GM21390 (cell line): ENCODE measurements around the gene PHACTR3.

Experiments used
- ATAC-seq: cut with Tn5 transposase; IDR thresholded peaks from one replicate; pipeline ENCODE4 v1.9.1; 2021; ENCODE audit not compliant: unreplicated experiment

Gene PHACTR3

DNA sequence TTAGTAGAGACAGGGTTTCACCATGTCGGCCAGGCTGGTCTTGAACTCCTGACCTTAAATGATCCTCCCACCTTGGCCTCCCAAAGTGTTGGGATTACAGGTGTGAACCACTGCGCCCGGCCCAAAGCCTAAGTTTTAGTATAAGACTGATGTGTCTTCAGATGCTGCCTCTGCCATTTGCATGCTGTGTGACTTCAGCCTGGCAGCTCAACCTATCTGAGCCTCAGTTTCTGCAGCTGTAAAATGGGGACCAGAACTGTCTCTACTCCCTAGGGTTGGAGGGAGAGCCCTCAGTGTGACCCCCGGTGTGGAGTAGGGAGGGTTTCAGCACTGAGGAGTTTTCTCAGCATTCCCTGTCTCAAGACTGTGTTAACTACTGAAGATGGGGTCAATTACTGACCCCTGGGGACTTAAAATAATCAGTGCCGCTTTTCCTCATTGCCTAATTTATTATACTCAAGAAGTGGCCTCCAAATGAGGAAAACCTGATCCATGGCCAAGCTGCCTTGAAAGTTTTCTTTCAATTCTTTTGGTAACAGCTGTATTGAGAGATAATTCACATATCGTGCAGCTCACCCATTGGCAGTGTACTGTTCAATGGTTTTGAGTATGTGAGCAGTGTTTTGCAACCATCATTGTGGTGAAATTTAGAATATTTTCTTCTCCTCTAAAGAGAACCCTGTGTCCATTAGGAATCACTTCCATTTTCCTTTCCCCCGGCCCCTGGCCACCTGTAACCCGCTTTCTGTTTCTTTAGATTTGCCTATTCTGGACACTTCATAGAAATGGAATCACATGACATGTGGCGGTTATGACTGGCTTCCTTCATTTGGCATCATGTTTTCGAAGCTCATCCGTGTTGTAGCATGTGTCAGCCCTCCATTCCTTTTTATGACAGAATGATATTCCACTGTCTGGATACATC is 64.8 kb downstream of the PHACTR3 start:
- ATAC-seq = no peak

DNA sequence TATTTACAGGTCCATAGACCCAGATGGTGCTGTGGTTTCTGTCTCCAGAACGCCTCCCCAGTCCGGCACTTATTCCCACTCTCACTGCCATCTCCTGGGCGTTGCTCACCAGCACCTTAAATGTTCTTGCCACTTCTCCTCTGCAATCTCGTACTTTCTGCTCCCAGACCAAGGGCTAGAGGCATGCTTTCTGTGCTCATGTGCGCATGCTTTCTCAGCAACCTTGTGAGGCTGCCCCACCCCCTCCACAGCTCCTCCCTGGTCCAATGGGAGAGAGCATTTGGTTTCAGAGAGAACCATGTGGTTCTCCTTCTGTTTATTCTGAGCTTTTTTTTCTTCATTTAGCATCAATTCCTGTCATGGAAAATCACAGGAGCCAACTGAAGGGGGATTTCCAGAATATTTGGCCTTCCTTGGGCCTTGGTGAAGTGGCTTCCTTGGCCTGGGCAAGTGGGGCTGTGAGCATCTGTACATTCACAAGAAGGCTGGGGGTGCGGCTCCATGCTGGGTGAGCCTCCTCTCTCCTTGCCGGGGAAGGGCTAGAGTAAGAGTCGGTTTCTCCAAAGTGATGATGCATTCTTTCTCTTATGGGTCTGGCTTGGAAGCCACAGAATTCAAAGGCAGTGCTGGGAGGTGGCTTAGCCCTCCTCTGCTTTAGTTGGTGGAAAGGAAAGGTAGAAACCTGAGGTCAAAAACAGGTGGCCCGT is 66.6 kb downstream of the PHACTR3 start:
- ATAC-seq = no peak

DNA sequence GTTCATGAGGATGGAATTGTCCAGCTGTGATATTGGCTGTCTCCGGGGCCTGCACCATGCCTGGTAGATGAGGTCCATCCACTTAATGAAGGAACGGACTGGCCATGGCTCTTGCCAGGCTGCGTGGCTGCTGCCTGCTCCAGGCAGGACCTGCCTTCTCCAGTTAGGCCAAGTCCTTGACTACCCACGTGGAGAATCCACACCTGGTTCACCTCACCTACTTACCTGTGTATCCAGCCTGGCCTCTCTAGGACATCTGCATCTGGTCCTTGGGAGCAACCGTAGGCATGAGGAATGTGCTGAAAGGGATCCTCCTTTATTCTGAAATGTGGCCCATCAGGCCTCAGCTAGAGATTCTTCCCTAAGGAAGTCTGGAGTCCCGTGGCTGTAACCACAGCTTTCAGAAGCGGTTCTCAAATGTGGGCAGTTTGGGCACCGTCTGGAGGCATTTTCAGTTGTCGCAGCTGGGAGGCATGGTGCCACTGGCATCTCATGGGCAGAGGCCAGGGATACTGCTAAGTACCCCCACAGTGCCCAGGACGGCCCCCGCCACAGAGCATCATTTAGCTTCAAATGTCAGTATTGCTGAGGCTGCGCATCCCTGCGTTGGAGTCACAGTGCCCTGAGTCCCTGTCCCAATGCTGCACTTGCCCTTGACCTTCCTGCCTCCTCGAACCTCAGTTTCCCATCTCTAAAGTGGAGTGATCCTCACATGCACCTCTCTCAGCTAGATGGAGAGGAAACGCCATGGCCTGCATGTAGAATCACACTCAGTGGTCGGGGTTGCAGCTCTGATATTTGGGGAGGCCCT is 67.5 kb downstream of the PHACTR3 start:
- ATAC-seq = no peak

DNA sequence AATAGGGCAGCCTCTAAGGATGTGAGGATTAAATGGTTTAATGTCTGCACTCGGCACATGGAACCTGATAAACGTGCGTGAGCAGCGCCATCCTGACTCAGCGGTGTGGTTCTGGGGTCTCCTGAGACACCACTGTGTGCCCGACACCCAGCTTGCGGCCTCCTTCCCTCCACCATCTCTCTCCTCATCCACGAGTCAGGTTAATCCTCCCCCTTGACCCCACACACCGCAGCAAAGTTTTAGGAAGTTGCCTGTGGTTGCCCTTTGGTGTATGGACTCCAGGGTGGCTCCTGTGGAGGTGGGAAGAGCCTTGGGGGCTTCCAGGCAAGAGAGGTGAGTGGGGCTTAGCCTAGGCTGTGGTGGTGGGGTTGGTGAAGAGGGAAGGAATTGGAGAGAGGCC is 68.2 kb downstream of the PHACTR3 start:
- no peak for ATAC-seq

DNA sequence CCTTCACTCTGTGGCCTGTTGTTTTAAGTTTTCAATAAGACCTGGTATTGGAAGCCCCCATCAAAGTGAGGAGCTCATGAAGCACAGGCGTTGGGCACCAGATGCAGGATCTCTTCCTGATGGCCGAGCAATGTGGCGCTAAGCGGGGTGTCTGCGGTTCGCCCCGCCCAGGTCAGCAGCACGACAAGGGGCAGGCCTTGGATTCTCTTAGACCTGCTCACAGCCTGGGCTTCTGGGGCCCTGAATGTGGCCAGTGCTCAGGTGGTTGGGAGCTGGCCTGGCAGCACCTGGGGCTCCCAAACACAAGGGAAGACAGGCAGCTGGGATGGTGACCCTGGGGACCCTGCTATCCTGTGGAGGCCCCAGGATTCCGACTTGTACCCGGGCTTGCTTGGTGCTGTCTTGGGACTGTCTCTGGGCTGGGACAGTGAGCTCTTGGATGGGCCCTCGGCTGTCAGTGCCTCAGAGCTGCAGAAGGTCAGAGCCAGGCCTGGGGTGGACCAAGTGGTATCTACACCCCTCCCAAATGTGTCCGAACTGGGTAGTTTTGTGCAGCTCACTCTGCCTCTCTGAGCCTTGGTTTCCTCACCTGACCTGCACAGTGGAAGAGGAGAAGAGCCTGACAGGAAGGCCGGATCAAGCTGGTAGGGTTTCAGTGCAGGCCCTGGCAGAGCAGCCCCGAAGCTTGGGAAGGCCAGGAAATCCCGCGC is 69.1 kb downstream of the PHACTR3 start:
- ATAC-seq = no peak

DNA sequence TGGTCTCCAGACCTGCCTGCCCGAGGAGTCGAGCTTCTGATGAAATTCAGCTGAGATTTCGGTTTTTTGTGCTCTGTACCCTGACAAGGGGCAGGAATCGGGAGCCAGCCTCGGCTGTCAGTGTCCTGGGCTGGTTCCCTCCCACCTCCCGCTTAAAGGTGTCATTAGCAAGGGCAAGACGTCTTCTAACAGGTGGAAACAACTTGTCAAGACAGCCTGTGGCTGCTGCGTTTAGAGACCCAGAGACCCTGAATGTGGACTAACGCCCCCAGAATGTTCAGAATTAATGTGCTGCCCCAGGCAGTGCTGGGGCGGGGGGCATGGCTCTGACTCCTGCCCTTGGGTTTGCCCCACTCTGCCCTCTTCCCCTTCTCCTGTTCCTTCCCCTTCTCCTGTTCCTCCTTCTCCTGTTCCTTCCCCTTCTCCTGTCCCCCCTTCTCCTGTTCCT is 69.7 kb downstream of the PHACTR3 start:
- no peak for ATAC-seq

DNA sequence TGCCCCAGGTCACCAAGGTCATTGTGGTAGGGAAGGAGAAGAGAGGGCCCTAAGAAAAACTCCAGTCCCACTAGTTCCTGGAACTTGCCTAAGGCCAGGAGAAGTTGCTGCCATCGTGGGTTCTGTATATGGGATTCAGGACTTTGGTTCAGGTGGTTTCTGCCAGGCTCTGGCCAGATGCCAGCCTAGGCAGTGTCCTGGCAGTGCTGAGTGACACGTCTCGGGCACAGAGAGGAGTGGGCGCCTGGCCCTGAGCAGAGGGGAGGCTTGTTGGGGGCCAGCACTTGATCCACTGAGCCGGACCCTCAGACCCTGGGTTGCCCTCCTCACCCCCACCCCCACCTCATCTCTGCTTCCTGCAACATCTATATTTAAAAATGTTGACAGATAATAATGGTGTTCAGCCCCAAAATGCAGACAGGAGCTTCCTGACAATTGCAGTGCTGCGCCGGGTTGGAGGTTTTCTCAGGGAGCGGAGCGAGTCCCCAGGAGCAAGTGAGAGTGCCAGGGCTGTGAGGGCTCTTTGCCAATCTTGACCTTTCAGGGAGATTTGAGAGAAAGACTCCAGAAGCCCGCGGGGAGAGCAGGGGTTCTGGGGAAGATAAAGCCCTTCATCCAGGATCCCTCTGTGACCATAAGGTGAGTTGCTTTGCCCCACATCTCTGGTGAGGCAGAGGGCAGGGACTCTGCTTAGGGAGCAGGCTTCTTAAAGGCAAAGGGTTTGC is 71.9 kb downstream of the PHACTR3 start:
- no peak for ATAC-seq

DNA sequence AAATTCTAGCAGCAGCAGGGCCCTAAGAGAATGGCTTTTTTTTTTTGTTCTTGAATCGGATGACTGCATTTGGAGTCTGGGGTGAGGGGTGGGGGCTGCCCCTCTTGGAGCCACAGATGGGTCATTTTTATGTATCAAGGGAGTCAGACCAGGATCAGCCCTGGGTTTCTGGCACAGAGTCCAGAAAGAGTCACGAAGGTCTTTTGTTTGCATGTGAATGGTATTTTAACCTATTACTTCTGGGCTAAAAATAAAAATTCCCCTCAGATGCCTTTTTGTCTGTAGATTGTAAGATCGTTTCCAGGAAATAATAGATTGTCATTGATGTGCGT is 72.5 kb downstream of the PHACTR3 start:
- ATAC-seq = no peak

DNA sequence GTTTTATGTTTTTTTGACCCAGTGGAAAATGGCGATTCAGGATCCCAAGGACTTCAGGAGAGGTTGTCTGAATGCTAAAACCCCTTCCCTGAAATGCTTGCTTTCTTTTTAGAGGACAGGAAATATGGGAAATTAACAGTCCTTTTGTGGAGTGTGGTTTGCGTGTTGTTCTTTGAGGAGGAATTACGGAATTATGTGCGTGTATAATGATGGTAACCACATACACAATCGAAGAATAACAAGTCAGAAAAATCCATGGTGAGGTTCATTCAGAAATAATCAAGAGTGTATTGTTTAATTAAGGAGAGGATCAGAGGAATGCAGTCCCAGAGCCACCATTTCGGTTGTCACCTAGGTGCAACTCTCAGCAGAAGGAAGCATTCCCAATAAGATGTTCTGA is 73.2 kb downstream of the PHACTR3 start:
- no peak for ATAC-seq

DNA sequence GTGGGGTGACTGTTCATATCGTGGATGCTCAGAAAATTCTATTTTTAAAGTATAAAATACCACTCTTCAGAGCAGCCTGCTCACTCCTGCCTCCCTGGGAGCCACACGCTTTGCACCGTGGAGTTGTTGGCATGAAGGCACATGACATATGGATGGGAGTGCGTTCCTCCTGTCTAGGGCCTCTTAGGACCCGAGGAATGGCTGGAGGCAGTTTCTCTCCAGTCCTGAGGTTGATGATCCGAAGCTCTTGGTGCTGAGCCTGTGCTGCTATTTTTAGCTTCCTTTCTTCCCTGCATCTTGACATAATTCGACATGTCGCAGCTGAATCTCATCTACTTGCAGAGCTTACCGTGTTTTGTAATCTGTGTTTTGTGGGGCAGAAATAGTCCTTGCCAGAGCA is 73.9 kb downstream of the PHACTR3 start:
- no peak for ATAC-seq

DNA sequence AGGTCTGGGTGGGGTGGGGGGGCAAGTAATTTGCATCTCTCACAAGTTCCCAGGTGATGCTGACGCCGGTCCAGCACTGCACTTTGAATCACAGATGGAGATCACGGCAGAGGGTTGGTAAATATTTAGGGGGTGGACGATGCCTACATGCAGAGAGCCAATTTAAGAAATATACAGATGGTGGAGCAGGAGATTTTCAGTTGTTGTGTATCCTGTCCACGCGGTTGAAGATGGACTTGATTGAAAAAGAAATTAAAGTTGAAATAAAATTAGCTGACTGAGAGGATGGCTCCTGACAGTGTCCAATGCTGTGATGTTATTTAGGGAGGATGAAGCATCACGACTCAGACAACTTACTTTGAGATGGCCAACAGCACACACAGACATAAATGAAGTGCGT is 74.6 kb downstream of the PHACTR3 start:
- no peak for ATAC-seq

DNA sequence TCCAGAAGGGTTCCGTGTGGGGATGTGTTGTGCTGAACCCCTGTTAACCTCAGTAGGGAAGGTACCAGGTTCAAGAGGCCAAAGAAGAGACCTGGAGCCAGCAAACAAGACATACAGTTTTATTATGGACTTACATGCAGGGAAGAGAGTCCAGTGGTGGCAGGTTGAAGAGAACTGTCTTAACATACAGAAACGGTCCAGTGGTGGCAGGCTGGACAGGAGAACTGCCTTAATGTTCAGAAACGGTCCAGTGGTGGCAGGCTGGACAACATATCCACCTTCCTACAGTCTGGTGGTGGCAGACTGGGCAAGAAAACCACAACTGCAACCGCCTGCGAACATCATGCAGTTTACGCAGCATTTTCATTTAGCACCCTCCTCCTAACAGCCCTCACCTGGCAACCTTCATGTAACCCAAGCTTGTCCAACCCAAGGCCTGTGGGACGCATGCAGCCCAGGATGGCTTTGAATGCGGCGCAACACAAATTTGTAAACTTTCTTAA is 75.9 kb downstream of the PHACTR3 start:
- no peak for ATAC-seq

DNA sequence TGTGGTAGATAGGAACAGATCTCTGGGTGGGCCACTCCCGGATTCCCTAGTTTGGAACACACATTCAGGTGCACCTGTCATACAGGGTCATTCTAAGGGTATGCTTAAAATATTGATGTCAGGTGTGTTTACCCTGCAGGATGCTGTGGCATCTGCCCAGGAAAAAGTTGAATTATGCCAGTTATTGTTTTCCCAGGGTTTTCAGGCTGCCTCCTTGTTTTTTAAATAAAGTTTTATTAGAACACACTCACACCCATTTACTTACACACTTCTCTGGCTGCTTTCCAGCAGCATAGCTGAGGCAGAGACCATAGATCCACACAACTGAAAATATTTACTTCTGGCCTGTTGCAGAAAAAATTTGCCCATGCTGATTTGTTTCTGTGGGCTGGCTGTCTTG is 76.5 kb downstream of the PHACTR3 start:
- ATAC-seq = no peak

DNA sequence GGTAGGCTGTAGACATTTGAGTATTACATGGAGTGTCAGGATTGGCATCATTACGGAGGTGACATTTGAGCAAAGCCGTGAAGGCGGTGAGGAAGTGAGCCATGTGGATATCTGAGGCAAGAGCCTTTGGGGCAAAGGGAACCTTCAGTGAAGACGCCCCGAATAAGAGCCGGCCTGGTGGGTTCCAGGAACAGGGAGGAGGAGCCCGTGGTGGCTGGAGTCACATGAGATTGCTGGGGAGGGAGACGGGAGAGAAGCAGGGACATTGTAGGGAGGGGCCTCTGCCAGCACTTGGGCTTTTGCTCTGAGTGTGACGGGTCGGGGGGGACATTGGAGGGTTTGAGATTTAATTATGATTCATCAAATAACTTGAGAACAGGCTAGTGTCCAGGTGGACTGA is 78.3 kb downstream of the PHACTR3 start:
- no peak for ATAC-seq

DNA sequence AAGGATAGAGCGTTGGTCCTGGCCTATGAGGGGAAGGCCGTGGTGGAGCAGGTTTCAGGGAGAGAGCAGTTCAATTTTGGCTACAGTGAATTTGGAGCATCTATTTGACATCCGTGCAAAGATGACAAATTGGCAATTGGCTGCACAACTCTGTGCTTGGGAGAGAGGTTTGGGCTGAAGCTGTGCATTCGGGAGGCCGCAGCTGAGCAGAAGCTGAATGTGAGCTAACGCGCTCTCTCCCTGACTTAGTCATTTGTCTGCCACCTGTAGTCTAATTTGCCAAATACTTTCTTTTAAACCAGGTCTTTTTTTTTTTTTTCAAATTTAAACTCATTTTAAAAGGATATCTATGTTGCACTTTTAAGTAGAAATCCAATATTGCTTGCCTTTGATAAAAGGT is 78.8 kb downstream of the PHACTR3 start:
- no peak for ATAC-seq

DNA sequence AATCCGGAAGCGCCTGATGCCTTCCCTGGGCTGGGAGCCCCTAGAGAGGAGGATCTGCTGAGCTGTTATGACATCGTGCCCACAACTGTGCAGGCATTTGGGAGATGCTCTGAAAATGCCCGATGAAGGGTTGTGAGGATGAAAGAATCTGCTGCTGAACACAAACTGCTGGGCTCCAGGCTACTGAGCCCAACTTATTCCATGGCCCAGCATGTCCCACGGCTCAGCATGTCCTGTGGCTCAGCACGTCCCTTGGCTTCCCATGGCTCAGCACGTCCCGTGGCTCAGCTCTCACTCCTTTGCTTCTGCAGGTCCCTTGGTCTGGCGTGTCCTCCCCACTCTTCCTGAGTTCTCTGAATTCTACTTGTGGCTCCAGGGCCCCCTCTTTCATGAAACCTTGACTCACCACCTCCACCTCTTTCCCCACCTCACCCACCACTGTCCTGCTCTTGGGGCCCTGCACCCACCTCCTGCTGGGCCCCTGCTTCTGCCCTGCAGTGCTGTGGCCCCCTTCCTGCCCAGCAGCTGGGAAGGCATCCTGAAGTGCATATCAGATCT is 80.4 kb downstream of the PHACTR3 start:
- ATAC-seq = no peak

DNA sequence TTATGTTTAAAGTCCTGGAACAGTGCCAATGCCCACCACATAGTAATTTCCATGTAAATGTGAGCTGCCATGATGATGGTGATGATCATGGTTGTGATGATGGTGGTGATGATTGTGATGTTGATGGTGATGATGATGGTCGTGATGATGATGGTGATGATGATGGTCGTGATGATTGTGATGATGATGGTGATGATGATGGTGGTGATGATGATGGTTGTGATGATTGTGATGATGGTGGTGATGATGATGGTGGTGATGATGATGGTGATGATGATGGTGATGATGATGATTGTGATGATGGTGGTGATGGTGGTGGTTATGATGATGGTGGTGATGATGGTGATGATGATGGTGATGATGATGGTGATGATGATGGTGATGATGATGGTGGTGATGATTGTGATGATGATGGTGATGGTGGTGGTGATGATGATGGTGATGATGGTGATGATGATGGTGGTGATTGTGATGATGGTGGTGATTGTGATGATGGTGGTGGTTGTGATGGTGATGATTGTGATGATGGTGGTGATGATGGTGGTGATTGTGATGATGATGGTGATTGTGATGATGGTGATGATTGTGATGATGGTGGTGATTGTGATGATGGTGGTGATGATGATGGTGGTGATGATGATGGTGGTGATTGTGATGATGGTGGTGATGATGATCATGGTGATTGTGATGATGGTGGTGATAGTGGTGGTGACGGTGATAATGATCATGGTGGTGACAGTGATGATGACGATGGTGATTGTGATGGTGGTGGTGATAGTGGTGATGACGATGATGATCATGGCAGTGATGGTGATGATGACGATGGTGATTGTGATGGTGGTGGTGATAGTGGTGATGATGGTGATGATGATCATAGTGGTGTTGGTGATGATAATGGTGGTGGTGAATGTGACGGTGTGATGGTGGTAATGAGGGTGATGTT is 82.3 kb downstream of the PHACTR3 start:
- ATAC-seq = no peak

DNA sequence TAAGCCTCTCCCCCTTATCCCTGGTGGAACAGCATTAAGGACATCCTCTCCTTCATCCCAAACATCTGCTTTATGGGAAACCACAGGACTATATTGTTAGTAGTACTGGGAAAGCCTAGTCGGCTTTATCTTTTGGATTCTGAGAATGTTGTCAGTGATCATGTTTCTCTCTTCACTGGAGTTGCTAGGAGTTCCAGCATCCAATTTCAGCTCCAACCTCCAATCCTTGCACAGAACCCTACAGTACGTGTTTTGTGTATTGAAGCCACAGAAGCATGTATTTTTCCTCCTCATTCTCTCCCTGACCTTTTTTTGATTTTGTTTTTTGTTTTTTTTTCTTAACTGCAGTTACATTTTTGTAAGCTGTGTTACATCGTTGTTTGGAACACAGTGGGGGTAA is 84.0 kb downstream of the PHACTR3 start:
- ATAC-seq = no peak

DNA sequence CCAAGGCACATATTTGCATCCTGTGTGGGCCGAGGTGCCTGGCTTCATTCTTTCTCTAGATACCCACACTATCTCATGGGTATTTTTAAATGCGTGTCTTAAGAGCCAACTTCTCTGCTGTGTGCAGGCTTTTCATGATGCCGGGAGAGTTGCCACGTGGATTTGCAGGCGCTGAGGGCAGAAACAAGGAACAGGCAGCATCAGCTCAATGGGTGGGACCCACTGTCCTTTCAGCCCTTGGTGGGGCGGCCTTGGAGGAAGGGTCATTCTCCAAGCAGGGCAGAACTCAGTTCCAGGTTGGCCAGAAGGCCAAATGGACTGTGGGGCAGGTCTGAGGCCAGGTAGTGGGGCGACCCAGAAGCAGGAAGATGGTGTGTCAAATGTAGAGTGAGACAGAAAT is 84.7 kb downstream of the PHACTR3 start:
- ATAC-seq = no peak
